NCI-H2196 treated with DMSO at 0.1 percent for 48 hours (cell line): ENCODE results near the gene FABP3.
"Not testable (repeated sequence)": the region's sequence is repeated elsewhere in the genome, so short reads cannot be mapped to it uniquely, and the experiment has no call there.

ENCODE experiments used
- DNase-seq: peaks from one replicate; lab custom pipeline; 2025; ENCODE audit not compliant: unreplicated experiment; lab: John Stamatoyannopoulos, UW

The FABP3 gene

DNA sequence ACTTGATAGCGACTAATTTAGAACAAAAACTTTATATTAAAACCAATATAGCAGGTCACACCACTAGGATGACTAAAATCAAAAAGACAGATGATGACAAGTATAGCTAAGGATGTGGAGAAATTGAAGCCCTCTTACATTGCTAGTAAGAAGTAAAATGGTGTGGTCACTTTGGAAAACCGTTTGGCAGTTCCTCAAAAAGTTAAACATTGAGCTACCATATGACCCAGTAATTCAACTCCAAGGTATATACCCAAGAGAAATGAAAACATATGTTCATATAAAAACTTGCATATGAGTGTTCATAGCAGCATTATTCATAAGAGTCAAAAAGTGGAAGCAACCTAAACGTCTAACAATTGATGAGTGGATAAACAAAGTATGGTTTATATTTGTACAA lies 27.1 kb upstream of the FABP3 start:
- DNase-seq, result no peak

DNA sequence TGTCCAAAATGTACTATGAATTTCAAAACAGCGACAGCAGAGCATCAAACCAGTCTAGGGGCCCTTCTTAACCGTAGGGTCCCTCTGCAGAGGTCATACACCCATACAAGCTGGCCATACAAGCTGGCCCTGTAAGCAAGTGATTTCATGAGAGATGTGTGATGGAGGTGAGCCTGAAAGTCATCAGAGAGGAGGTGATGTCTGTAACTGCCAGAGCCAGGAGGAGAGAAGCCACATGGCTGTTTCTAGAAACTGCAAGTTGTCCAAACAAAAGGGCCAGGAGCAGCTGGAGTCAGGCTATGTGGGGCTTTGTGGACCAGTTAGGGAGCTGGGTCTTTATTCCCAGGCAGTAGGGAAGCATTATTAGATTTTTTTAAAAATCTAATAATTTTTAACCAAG lies 25.4 kb upstream of the FABP3 start:
- DNase-seq, result no peak

DNA sequence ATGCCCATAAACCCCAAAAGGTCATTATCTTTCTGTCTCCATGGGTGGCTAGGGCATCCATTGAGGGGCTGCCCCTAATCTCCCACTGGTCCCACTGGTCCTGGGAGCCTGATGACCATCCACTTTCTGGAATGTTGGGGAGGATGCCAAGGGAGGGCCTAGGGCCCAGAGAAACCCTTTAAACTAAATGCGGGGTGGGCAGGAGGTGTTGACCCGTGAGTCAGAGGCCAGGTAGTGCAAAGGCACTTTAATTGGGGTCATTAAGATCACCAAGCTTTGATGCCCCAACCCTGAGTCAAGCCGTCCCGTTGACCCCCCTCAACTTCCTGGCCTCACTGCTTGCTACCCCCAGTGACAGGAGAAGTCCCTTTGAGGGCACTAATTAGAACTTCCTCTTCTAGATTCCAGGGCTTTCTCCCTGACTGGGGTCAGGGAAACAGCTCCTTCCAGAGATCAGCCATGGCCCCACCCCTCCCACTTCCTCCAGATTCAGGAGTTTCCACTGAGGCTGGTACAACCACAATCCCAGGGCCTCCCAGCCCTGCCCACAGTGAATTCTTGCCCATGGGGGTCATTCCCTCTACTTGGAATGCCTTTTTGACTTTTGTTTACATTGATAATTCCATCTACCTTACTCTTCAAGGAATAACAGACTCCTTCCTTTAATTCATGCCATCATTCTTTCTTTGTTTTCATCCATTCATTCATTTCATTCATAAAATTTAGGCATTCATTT lies 24.7 kb upstream of the FABP3 start:
- DNase-seq, result no peak

DNA sequence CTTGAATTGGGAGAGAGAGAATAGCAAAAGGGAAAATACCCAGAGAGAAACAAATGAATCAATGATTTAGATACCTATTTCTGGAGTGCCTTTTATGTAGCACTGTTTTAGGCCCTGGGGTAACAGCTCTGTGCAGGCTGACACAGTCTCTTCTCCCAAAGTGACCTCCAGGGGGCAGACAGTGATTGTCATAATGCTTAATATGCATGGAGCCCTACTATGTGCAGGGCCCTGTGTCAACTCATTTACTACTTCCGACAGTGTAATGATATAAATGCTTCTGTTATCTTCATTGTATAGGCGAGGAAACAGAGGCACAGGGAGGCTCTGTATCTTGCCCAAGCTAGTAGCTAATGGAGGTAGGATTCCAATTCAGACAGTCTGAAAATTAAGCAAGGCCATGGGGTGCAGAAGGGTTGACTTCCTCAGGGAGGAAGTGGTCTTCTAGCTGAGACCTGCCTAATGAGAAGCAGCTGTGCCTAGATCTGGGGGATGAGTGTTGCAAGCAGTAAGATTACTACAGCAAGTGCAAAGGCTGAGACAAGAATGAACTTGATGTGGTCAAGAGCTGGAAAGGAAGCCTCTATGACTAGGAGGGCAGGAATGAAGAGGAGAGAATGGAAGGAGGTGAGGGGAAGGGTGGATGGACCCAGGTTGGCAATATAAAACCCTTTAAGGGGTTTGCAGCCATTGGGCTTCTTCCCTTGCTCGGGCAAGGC lies 23.9 kb upstream of the FABP3 start:
- no peak for DNase-seq

GRCh38 chr1:31394584-31395193 lies 21.8 kb upstream of the FABP3 start:
- peak; percentile 96 for DNase-seq

GRCh38 chr1:31393463-31393862 lies 20.6 kb upstream of the FABP3 start:
- DNase-seq, result no peak

DNA sequence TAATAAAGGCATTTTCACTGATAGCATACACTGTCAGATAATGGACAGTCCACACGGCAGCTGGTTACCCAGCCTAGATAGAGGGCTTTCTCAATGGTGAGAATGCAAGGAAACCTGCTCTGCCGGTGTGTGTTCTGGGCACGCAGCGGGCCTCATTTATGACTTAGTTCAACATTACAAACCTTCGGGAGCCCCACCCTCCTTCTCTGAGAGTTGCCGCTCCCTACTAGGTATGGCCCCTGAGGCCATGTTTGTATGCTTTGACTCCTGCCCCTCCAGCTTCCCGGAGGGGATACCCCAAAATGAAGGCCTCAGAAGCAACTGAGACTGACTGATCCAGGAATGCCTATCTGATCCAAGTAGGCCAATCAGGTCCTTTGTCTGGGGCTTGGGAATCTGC lies 17.2 kb upstream of the FABP3 start:
- no peak for DNase-seq

GRCh38 chr1:31389616-31390015 lies 16.7 kb upstream of the FABP3 start:
- DNase-seq, result no peak

- DNase-seq, result no peak
Observed at GRCh38 chr1:31387612-31388011, 14.7 kb upstream of the FABP3 start.

GRCh38 chr1:31386576-31387243 lies 13.8 kb upstream of the FABP3 start:
- not testable (repeated sequence) for DNase-seq

DNA sequence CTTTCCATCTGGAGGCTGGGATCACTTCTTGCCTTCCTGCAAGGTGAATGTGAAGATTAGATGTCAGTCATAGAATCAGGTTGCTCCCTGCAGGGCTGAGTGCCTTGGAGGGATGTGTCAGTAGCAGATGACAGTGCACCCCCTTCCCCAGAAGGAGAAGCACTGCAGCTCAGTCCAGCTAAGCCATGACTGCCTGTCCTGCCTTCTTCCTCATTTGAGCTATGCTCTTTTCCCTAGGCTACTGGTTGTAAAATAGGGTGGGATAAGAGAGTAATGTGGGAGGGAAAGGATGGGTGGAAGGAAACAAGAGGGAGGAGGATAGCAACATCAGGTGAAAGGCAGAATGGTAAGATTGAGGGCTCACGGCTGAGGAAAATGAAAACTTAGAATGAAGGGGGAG lies 11.1 kb upstream of the FABP3 start:
- DNase-seq, result no peak

DNA sequence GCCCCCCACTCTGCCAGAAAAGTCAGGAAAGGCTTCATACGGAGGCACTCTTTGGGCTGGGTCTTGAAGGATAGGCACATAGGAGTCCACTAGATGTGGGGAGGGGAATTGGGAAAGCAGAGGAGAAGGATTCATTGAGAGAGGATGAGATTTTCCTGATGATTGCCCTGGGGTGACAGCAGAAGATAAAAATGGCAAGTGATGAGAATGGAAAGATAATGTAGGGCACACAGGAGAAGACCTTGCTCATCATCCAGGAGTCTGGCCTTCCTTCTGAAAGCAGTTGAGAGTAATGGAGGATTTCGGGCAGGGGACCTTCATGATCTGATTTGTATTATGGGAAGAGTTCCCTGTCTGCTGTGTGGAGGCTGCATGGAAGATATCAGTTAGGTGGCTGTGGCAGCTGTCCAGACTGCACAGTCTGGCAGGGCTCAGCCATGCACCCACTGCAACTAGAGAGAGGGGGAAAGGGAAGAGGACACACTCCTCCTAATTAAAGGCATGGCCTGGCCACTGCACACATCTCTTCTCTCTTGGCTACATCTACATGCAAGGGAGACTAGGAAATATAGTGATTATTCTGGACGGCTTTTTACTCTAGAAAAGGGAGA lies 9.6 kb upstream of the FABP3 start:
- no peak for DNase-seq

DNA sequence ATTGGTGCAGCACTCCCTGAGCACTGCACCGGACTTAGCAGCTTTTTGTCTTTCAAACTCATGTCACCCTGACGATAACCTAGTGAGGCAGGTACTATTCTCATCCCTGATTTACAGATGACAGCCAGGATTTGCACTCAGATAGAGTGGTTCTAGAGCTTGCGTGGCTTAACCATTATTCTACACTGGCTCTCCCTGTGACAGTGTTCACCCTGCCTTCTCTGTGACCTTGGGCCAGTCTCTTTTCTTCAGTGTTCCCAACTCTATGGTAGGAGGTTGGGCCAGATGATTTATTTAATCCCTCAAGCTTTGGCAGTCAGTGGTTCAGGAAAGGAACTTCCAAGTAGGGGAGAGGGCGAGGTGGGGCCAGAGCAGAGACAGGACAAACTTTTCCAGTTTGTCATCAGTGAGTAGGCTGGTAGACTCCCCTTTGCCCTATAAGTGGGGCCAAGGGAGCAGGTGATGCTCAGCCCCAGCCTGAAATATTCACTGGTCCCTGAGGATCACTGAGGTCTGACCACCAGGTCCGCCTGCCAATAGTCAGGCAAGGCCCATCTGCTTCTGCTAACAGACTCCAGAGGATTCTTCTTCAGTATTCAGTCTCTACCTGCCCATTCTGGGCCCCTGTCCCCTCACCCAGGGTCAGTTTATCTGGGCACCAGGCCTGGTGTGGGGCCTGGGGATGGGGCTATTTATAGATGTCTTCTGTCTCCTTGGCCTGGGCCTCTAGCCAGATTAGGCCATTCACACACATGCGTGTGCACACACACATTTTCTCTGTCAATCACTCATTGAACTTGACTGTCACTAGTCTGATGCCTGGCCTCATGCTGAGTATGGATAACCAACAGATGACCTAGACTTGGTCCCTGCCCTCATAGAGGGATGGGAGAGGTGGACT lies 8.8 kb upstream of the FABP3 start:
- DNase-seq, result no peak

- DNase-seq, result no peak
Observed at GRCh38 chr1:31380181-31380580, 7.3 kb upstream of the FABP3 start.

DNA sequence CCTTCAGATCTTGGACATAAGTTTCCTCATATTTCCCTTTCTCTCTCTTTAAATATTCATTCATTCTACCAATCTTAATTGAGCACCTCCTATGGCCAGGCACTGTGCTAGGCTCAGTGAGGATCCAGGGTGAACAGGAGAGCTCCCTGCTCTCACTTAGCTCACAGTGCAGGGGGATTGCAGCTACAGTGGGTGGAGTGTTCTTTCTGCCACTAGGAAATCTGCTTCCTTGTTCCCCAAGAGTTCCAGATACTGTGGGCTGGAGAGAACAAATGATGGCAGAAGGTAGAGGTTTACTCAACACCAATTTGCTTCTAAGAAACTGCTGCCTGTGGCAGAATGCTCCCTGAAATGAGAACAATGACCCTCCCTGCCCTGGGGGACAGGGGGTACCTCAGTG lies 5.1 kb upstream of the FABP3 start:
- no peak for DNase-seq

DNA sequence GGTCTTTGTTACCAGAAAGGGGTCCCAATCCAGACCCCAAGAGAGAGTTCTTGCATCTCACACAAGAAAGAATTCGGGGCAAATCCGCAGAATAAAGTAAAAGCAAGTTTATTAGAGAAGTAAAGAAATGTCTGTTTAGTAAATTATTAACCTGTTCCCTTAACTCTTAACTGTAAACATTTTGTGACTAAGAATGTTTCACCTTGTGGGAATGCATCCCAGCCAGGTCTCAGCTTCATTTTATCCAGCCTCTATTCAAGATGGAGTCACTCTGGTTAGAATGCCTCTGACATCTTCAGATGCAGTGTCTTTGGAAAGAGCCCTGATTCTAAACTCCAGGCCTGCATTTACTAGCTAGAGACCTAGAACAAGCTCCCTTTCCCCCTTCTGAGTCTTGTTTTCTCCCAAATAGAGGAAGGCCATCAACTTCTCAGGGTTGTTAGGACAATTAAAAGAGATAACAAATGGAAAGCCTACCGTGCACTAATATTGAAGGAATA lies 4.5 kb upstream of the FABP3 start:
- no peak for DNase-seq

DNA sequence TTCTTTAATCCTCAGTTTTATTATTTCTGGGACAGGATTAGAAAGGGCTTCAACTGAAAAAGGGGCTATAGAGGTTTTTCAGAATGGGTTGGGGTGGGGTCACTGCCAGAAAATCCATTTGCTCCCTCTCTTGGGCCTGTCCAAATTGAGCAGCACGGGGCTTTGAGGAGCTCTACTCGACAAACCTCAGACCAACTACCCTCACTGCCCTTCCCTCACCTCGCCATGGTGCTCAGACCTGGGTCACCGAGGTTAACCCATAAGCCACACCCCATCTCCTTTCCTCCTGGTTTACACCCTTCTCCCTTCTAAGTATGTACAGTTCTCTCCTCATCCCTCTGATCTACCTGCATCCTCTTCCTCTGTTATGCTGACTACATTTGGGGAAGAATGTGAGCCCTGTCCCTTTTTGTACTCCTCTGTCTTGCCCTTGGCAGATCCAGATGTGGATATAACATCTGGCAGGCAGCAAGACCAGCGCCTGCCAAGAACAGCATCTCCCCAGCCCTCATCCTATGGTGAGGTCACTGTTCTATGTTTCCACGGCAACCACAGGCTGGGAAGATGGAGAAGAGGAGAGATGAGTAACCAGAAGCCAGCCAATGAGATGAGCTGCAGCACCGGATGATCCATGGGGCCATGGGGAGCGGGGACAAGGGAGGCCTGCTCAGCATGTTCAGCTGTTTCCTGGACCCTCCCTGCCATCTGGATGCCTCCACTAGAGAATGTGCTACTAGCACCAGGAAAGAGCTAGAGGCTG lies 3.7 kb upstream of the FABP3 start:
- peak; percentile 43 for DNase-seq

- DNase-seq, result peak; percentile 20
Observed at GRCh38 chr1:31374511-31375196, 1.8 kb upstream of the FABP3 start.
